Fibroblast of the aortic adventitia (primary cell): ENCODE data around the gene ZMAT3. TPM values are rescaled to one million over a fixed set of nuclear protein-coding genes. Genes with fewer than 3 reads are reported as not detected.
A peak's percentile ranks its signal among the peaks of the same experiment; 100 is the strongest.
"Not testable (repeated sequence)": the region's sequence is repeated elsewhere in the genome, so short reads cannot be mapped to it uniquely, and the experiment has no call there.

Experiments used
- DNase-seq: peaks from one replicate; pipeline ENCODE4 v3.0.0-alpha.2; 2010; ENCODE audit warnings: low read depth
- H3K4me3 ChIP-seq: 2 replicates; pipeline ENCODE4 v1.5.1; 2011; ENCODE audit warnings: low read depth, mild to moderate bottlenecking, control low read depth, low read length, moderate library complexity
- total RNA-seq: library from RNA; depleted of rRNA; stranded (reverse); fragments of >200 nt; gene quantifications from 2 replicates; pipeline ENCODE4 v1.2.3, GENCODE V29; 2012; ENCODE audit warnings: low replicate concordance
- TF ChIP-seq, protein P1 (sequence below): IDR thresholded peaks from 2 replicates; pipeline ENCODE4 v1.5.1; 2011; ENCODE audit warnings: mild to moderate bottlenecking, low read length, control low read depth, inconsistent platforms; ENCODE audit not compliant: insufficient read depth

ZMAT3 gene
- total RNA-seq, 1 donor = 57.8 TPM

- no peak overlapping the region for H3K4me3 ChIP-seq
- DNase-seq = no peak
- TF ChIP-seq, protein P1, sequence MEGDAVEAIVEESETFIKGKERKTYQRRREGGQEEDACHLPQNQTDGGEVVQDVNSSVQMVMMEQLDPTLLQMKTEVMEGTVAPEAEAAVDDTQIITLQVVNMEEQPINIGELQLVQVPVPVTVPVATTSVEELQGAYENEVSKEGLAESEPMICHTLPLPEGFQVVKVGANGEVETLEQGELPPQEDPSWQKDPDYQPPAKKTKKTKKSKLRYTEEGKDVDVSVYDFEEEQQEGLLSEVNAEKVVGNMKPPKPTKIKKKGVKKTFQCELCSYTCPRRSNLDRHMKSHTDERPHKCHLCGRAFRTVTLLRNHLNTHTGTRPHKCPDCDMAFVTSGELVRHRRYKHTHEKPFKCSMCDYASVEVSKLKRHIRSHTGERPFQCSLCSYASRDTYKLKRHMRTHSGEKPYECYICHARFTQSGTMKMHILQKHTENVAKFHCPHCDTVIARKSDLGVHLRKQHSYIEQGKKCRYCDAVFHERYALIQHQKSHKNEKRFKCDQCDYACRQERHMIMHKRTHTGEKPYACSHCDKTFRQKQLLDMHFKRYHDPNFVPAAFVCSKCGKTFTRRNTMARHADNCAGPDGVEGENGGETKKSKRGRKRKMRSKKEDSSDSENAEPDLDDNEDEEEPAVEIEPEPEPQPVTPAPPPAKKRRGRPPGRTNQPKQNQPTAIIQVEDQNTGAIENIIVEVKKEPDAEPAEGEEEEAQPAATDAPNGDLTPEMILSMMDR = no peak
Observed at GRCh38 chr3:179046497-179047353, 24.9 kb downstream of the ZMAT3 start.

DNA sequence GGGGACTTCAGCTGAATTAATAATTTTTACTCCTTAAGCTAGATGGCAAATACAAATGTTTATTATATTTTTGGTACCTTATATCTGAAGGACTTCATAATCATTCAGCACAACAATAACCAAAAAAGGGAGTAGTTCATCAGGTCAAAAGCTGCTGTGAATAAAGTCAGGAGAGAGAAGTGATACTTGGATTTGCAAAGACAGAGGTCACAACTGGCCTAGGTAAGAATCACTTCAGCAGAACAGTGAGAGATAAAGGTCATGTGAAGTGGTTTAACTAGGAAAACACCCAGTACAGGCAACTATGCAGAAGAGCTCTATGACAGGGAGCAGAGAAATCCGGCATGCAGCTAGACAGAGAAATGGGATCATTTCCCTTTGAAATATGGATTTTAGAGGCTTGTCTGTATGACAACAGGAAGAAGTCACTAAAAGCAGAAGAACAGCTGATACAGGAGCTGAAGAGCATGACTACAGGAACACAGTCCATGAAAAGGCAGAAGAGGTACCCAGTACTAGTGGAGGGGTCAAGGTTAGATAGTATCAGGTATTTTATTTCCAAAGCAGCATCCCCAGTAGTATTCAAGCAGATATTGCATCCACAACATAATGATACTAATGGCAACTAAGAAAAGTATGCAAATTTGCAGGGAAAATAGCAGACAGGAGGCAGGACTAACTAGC lies 25.7 kb downstream of the ZMAT3 start:
- H3K4me3 ChIP-seq = no peak overlapping the region
- TF ChIP-seq, protein P1 = no peak
- no peak for DNase-seq

DNA sequence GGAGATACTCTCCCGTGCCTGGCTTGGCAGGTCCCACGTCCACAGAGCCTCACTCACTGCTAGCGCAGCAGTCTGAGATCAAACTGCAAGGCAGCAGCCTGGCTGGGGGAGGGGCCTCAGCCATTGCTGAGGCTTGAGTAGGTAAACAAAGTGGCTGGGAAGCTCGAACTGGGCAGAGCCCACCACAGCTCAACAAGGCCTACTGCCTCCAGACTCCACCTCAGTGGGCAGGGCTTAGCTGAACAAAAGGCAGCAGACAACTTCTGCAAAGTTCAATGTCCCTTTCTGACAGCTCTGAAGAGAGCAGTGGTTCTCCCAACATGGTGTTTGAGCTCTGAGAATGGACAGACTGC lies 32.7 kb downstream of the ZMAT3 start:
- H3K4me3 ChIP-seq, DNase-seq: not testable (repeated sequence)

DNA sequence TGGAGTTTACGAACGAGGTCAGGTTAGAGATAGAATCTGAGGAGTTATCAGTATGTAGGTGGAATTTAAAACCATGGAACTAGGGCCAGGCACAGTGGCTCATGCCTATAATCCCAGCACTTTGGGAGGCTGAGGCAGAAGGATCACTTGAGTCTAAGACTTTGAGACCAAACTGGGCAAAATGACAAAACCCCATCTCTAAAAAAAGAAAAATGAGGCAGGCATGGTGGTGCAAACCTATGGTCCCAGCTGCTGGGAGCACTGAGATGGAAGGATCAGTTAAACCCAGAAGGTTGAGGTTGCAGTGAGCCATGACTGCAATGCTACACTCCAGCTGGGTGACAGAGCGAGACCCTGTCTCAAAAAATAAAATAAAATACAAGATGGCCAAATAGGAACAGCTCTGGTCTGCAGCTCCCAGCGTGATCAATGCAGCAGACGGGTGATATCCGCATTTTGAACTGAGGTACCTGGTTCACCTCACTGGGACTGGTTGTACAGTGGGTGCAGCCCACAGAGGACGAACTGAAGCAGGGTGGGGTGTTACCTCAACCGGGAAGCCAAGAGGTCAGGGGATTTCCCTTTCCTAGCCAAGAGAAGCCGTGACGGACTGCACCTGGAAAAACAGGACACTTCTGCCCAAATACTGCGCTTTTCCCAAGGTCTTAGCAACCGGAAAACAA lies 33.3 kb downstream of the ZMAT3 start:
- no peak for DNase-seq
- H3K4me3 ChIP-seq = no peak overlapping the region
- TF ChIP-seq, protein P1 = no peak

DNA sequence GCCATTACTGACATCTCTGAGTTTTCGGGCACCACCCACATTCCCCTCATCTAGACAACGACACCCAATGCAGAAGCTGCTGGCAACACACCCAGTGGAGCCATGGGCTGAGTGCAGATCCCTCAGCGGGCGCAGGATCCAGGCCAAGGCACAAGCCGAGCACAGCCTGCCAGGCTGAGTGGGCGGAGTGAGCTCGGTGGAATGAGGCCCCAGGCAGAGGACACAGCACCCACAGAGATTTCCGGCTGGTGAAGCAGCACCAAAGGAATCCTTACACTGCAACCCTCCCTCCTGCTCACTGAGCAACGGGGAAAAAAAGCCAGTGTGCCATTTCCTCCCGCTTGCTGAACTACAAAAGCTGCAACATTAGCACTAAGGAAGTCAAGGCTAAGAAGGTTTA lies 34.3 kb downstream of the ZMAT3 start:
- H3K4me3 ChIP-seq = no peak overlapping the region
- TF ChIP-seq, protein P1 = no peak
- DNase-seq = peak; percentile 52

- H3K4me3 ChIP-seq = no peak overlapping the region
- no peak for DNase-seq
- TF ChIP-seq, protein P1 = no peak
Observed at GRCh38 chr3:179036626-179037300, 34.8 kb downstream of the ZMAT3 start.
